Measurements from ENCODE around the gene TMEM131.
"Not testable (repeated sequence)": the region's sequence is repeated elsewhere in the genome, so short reads cannot be mapped to it uniquely, and the experiment has no call there.

The TMEM131 gene

DNA sequence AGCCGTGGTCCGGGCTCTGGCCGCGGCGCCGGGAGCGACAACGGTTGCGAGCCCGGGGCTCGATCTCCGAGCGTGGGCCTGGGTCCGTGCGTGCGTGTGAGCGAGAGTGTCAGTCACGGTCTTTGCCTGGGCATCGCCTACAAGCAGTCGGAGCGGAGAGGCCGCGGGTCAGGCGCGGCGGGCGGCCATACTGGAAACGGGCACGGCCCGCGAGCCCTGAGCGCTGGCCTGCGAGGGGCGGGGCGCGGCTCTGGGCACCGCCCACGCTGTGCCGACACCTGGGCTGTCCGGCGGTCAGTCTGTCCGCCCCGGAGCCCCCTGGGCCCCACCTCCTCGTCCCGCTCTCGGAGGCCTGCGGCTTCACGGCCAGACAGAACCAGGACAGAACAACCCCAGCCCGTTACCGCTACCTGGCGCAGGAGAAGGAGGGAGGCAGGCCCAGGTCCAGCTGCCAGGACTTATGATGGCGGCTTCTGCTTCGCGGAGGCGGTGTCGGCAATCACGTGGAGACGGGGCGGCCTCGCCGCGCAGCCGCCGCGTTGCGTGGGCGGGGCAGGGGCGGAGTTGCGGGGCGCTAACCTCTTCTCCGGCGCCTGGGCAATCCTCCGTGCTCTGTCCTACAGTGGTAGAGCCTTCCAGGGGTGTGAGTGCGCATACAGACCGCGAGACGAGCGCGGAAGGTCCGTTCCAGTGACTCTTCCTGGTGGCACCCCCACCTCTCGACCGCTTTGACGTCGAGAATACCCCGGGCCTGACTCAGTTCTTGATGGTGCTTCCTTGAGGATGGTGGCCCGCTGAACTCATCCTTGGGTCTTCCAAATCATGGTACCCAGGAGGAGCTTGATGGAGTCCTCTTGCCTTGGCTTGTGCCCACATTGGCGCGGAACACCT lies at the start of gene TMEM131:
Gene TMEM131, minus strand, starts transcription at position 215 of the 891 bp plus-strand sequence. CDS start 286 bp downstream, outside the sequence.
- peak; percentile 91 to 94 for DNase-seq (ENCODE audit: extremely low read depth in 1 of 2, low read depth in 1 of 2)

DNA sequence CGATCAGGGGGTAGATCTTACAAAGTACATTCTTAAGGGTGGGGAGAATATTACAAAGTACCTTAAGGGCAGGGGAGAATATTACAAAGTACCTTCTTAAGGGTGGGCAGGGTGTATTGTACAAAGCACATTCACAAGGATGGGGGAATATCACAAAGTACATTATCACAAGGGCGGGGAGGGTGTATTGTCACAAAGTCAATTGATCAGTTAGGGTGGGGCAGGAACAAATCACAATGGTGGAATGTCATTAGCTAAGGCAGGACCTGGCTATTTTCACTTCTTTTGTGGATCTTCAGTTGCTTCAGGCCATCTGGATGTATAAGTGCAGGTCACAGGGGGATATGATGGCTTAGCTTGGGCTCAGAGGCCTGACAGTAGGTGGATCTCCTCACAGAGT lies 49.0 kb upstream of the TMEM131 start:
- DNase-seq (ENCODE audit: extremely low read depth in 1 of 2, low read depth in 1 of 2): not testable (repeated sequence)

- no peak for DNase-seq (ENCODE audit: extremely low read depth in 1 of 2, low read depth in 1 of 2)
These were observed 47.4 kb upstream of the TMEM131 start for GRCh38 chr2:98043101-98043500.

GRCh38 chr2:98040331-98040939 lies 44.7 kb upstream of the TMEM131 start:
- DNase-seq (ENCODE audit: extremely low read depth in 1 of 2, low read depth in 1 of 2): no peak

DNA sequence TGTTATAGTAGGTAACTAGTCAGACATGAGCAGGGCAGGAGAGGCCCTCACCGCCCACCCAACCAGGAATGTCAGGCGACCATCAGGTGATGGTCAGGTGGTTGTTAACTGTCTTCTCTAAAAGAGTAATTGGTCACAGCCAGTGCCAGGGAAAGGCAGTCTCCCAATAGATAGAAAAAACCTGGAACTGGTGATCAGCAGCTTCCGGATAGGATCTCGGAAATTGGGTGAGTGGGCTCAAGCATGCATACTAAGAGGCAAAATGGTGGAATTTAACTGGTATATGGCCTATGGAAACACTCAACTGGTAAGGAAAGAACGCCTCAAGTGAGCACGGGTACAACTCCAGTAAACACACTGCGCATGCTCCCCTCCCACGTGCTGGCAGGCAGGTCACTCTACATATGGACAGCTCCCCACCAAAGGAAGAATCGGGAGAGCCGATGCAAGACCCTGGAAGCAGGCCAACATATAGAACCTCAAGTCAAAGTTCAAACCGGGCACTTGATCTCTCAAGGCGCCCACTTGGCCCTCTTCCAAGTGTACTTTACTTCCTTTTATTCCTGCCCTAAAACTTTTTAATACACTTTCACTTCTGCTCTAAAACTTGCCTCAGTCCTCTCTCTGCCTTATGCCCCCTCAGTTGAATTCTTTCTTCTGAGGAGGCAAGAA lies 43.5 kb upstream of the TMEM131 start:
- DNase-seq (ENCODE audit: extremely low read depth in 1 of 2, low read depth in 1 of 2): no peak

DNA sequence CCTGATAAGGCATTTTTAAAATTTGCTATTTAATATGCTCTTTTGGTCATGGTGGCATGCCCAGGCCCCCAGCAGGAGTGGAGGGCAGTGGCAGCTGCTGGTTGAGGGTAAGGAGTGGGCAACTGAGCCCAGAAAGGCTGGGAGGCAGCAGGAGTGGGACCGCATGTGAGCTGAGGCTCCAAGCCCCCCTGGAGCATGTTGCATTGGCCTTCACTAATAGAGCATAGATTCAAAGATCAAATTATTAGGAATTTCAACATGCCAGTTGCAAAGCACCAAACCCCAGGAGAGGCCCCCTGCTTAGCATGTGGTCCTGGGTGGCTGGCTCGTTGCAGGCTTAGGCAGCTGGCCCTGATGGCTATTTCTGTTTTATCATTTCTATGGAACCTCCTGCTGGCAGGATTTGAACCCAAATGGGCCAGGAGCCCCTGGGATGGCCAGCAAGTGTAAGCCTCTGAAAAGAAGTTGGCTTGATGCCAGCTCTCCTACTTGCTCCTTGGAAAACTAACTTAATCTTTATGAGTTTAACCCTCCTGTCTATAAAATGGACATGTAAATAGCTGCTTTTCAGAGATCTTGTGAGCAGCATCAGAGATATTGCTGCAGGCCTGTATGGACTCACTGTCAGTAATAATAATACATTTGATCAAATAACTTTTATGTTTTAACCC lies 42.1 kb upstream of the TMEM131 start:
- DNase-seq (ENCODE audit: extremely low read depth in 1 of 2, low read depth in 1 of 2): no peak

GRCh38 chr2:98037206-98037605 lies 41.5 kb upstream of the TMEM131 start:
- DNase-seq (ENCODE audit: extremely low read depth in 1 of 2, low read depth in 1 of 2): no peak

DNA sequence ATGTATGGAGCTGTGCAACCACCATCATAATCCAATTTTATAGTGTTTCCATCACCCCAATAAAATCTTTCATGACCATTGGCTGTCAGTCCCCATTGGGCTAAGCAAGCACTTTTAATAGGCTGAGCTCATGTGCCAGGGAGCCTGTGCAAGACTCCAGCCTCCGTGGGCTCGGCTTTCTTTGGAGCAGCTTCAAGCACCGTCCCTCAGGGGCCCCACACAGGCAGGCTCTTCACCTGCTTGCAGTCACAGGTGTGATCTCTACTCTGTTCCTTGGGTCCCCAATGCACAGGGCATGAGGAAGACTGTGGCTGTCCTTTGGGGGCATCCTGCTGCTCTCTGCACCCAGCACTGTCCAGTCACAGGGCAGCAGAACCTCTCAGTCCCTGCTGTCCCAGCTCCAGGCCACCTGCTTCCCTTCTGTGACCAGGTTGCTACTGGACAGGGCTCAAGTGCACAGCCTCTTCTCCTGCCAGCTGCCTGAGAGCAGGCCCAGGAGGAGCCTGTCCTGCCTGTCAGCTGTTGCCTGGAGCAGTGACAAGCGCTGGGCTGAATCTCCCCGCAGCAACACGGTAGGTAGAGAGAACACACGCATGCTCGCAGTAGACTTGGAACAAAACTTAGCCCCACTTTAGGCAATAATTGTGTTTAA lies 40.7 kb upstream of the TMEM131 start:
- no peak for DNase-seq (ENCODE audit: extremely low read depth in 1 of 2, low read depth in 1 of 2)

GRCh38 chr2:98034745-98035144 lies 39.0 kb upstream of the TMEM131 start:
- DNase-seq (ENCODE audit: extremely low read depth in 1 of 2, low read depth in 1 of 2): no peak

DNA sequence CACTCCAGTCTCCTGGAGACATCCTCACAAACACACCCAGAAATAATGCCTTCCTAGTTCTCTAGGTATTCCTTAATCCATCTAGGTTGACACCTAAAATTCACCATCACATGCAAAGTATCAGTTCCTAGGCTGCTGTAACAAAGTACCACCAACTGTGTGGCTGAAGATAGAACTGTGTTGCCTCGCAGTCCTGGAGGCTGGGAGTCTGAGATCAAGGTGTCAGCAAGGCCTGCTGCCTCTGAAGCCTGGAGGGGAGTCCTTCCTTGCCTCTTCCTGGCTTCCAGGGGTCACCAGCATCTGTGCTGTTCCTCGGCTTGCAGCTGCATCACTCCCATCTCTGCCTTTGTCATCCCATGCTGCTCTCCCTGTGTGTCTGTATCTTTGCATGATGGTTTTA lies 36.3 kb upstream of the TMEM131 start:
- DNase-seq (ENCODE audit: extremely low read depth in 1 of 2, low read depth in 1 of 2): no peak

DNA sequence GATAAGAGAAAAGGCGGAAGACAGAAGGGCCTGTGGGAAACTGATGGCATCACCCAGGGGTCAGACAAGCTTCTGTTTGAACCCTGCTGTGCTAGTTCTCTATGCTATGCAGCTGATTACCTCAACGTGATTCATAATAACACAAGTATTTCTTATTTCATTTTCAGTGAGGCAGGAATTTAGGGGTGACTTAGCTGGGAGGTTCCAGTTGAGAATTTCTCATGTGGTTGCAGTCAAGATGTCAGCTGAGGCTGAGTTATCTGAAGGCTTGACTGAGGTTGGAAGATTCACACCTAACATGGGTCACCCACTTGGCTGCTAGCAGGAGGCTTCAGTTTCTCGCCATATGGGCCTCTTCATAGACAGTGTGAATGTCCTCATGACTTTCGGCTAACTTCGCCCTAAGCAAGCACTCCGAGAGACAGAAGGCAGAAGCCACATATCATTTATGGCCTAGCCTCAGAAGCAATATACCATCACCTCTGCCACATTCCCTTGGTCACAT lies 34.0 kb upstream of the TMEM131 start:
- no peak for DNase-seq (ENCODE audit: extremely low read depth in 1 of 2, low read depth in 1 of 2)

GRCh38 chr2:98028931-98029717 lies 33.4 kb upstream of the TMEM131 start:
- DNase-seq (ENCODE audit: extremely low read depth in 1 of 2, low read depth in 1 of 2): no peak

GRCh38 chr2:98028101-98028561 lies 32.4 kb upstream of the TMEM131 start:
- no peak for DNase-seq (ENCODE audit: extremely low read depth in 1 of 2, low read depth in 1 of 2)

DNA sequence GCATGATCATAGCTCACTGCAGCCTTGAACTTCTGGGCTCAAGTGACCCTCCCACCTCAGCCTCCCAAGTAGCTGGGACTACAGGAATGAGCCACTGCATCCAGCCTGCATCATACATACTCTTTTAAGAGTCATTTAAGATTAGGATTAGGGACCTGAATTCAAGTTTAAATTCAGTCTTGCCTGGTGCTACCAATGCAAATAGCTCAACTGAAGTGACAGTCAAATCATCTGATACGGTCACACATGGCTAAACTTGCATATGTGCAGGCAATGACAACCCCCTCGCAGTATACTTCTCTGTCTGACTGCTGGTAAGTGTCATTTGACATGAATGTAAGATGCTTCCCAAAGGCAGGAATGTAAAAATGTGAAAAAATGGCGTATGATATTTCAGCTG lies 31.8 kb upstream of the TMEM131 start:
- DNase-seq (ENCODE audit: extremely low read depth in 1 of 2, low read depth in 1 of 2): no peak

DNA sequence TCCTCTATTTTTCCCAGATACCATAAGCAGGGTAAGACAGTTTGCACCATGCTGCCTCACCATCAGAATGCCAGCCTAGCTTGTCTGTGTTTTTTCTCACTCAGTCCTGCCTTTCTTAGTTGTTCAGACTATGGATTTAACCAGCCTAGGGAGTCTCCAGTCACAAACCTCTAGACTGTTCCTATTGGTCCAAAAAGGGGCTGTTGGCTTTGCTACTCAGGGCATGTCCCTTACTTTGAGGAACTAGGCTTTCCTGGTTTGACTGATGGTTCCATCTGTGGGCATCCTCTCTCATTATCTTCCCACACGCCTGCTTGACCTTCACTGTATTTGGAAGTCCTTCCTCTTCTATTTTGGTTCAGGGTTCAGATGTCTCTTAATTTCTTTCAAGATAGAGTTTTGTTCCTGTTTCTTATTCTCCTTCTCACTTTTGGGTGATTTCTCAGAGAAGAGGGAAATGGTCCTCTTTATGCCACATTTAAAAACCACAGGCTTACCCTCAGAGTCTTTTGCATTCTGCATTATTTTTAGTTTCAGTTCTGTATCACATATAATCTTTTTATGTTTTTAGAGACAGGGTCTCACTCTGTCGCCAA lies 31.3 kb upstream of the TMEM131 start:
- DNase-seq (ENCODE audit: extremely low read depth in 1 of 2, low read depth in 1 of 2): no peak

- DNase-seq (ENCODE audit: extremely low read depth in 1 of 2, low read depth in 1 of 2): no peak
These were observed 30.5 kb upstream of the TMEM131 start for GRCh38 chr2:98026292-98026691.

DNA sequence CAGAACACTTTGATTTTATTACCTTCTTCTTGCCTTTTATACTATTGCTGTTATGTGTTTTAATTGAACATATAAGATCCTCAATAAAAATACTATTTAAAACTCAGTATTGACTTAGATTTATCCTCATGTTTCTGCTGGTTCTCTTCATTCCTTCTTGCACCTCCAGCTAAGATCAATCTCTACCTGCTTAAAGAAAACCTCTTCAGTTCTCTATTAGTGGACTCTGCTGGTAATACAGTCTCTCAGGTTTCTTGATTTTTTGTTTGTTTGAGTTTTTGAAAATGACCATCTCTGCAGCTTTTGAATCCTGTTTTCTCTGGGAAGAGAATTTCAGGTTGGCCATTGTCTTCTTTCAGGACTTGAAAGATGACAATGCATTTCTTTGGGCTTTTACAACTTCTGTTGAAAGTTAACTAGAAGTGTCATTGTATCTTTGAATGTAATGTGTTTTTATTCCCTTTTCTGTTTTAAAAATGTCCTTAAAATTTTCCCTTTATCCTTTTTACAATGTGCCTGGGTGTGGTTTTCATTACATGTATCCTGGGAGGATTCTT lies 29.8 kb upstream of the TMEM131 start:
- no peak for DNase-seq (ENCODE audit: extremely low read depth in 1 of 2, low read depth in 1 of 2)

DNA sequence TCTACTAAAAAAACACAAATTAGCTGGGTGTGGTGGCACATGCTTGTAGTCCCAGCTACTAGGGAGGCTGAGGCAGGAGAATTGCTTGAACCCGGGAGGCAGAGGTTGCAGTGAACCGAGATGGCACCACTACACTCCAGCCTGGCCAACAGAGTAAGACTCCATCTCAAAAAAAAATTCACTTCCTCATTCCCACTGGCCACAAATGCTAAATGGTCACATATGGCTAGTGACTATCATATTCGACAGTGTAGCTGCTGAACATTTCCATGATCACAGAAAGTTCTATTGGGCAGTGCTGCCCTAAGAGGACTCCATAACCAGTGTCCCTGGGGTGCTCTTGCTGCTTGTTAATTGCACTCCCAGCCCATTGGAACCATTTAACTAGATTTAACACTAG lies 26.3 kb upstream of the TMEM131 start:
- DNase-seq (ENCODE audit: extremely low read depth in 1 of 2, low read depth in 1 of 2): not testable (repeated sequence)

All from stimulated activated CD8-positive, alpha-beta memory T cell treated with anti-CD3 and anti-CD28 coated beads, Interleukin-7, amount 100 ng/mL, for 48 hours (primary cell).